CD4-positive, alpha-beta T cell (primary cell): ENCODE measurements around the gene SYK. TPM values are rescaled to one million over a fixed set of nuclear protein-coding genes. Genes with fewer than 3 reads are reported as not detected.

Source experiments
- ATAC-seq: fragments of 200-7000 bp; cut with Tn5 transposase; one replicate; pipeline ENCODE4 v1.10.0; 2022; ENCODE audit warnings: mild to moderate bottlenecking; ENCODE audit not compliant: poor library complexity
- CTCF ChIA-PET: fragments of 350-600 bp; sonication (Branson Sonifier 250); formaldehyde crosslinking; loops from one replicate; lab custom pipeline; 2021; ENCODE audit warnings: antibody characterized with exemption, inconsistent platforms; lab: Charles Lee
- POLR2A ChIA-PET: fragments of 350-600 bp; sonication (Branson Sonifier 250); formaldehyde crosslinking; loops from one replicate; lab custom pipeline; 2021; ENCODE audit warnings: antibody characterized with exemption, inconsistent platforms; lab: Charles Lee
- DNase-seq, 14 experiments: peaks; one replicate each; pipeline ENCODE4 v3.0.0-alpha.2; 2013 to 2020; ENCODE audit warnings: mixed read lengths in 2 of 14
- H3K27ac ChIP-seq, 2 donors: one replicate each; pipeline versions ENCODE4 v1.5.1 to v1.7.0; 2013; ENCODE audit warnings: low read length in 2 of 2, low read depth in 1 of 2, mild to moderate bottlenecking in 1 of 2
- H3K27me3 ChIP-seq, 2 experiments: 1 replicate in 1 of 2; 2 replicates in 1 of 2; pipeline versions ENCODE4 v1.6.1 to v1.7.0; 2013; ENCODE audit warnings: low read length in 2 of 2, control low read depth in 1 of 2, mild to moderate bottlenecking in 1 of 2, moderate library complexity in 1 of 2; ENCODE audit not compliant: insufficient read depth in 2 of 2, control insufficient read depth in 1 of 2
- H3K36me3 ChIP-seq: one replicate; pipeline ENCODE4 v1.6.1; 2013; ENCODE audit warnings: low read length, control low read depth; ENCODE audit not compliant: insufficient read depth
- H3K4me1 ChIP-seq: one replicate; pipeline ENCODE4 v1.6.1; 2013; ENCODE audit warnings: low read length, control low read depth; ENCODE audit not compliant: insufficient read depth
- H3K4me3 ChIP-seq: one replicate; pipeline ENCODE4 v1.5.1; 2013; ENCODE audit warnings: mild to moderate bottlenecking, low read length, moderate library complexity
- H3K9me3 ChIP-seq, 2 experiments: 1 replicate in 1 of 2; 2 replicates in 1 of 2; pipeline versions ENCODE4 v1.6.1 to v1.7.0; 2013; ENCODE audit warnings: low read length in 2 of 2, mild to moderate bottlenecking in 2 of 2, control low read depth in 1 of 2, moderate library complexity in 1 of 2; ENCODE audit not compliant: control insufficient read depth in 1 of 2, insufficient read depth in 1 of 2
- H3K27ac Mint-ChIP-seq: one replicate; pipeline ENCODE4 v1.8.0; 2020; ENCODE audit warnings: mixed read lengths
- H3K27me3 Mint-ChIP-seq: one replicate; pipeline ENCODE4 v1.8.0; 2021; ENCODE audit warnings: mixed read lengths
- H3K36me3 Mint-ChIP-seq: one replicate; pipeline ENCODE4 v1.8.0; 2021; ENCODE audit warnings: low read depth, mixed read lengths
- H3K4me1 Mint-ChIP-seq: one replicate; pipeline ENCODE4 v1.8.0; 2021; ENCODE audit warnings: low read depth, mixed read lengths
- H3K4me3 Mint-ChIP-seq: one replicate; pipeline ENCODE4 v1.8.0; 2020; ENCODE audit warnings: mild to moderate bottlenecking, mixed read lengths
- H3K9me3 Mint-ChIP-seq: one replicate; pipeline ENCODE4 v1.8.0; 2020; ENCODE audit warnings: mixed read lengths
- intact Hi-C, 2 experiments: fragments of 100-400 bp; cut with DNase I in 1 of 2; cut with micrococcal nuclease in 1 of 2; formaldehyde crosslinking; loops; one replicate each; pipeline versions ENCODE4 v1.15.1 to v1.9.0; 2023 to 2025; cut with DNase I, micrococcal nuclease
- total RNA-seq, 174 experiments: library from RNA in 2 of 174; stranded (reverse) in 2 of 174; gene quantifications; one replicate each; pipeline ENCODE4 v1.2.3 and lab custom pipeline; 2021 to 2026
- TF ChIP-seq, protein P1 (sequence below): fragments of 200-600 bp; IDR thresholded peaks from one replicate; pipeline ENCODE4 v1.8.0; 2022; ENCODE audit warnings: antibody characterized with exemption, mild to moderate bottlenecking

SYK gene
- total RNA-seq, 2 experiments from 2014 or later = 1.1 to 1.2 TPM

DNA sequence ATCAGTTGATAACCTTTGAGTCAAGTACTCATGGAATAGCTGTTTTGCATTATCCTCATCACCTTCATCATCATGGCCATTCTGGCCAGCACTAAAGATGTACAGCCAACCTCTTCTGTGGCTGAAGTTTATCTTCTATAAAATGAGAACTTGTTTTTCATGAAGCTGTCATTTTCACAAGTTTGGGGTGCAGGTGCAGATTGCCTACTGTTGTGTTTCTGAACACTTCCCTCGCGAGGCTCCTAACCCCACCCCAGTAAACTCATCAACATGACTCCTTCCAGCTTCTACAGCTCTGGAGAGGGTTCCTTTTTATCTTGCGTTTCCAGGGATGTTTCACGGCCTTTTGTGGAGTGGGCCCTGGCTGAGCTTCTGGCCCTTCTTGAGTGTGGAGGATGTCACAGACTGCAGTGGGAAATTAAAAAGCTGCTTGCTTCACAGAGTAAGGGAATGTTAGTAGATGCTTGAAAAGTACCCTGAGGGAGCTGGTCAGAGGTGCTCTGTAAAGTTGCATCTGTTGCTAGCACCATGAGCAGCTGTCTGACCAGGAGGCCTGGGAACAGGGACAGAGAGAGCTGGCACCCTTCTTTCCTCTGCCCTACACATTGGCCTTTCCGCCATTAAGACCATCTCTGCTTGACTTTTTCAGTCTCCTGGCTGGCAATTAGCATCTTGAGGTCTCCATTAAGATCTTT is 24.9 kb downstream of the SYK start:
- CTCF ChIA-PET = no interaction called here
- ATAC-seq (no peak), DNase-seq (no peak)
- H3K27ac Mint-ChIP-seq = no peak overlapping the region
- H3K4me3 Mint-ChIP-seq = no peak overlapping the region
- TF ChIP-seq, protein P1, sequence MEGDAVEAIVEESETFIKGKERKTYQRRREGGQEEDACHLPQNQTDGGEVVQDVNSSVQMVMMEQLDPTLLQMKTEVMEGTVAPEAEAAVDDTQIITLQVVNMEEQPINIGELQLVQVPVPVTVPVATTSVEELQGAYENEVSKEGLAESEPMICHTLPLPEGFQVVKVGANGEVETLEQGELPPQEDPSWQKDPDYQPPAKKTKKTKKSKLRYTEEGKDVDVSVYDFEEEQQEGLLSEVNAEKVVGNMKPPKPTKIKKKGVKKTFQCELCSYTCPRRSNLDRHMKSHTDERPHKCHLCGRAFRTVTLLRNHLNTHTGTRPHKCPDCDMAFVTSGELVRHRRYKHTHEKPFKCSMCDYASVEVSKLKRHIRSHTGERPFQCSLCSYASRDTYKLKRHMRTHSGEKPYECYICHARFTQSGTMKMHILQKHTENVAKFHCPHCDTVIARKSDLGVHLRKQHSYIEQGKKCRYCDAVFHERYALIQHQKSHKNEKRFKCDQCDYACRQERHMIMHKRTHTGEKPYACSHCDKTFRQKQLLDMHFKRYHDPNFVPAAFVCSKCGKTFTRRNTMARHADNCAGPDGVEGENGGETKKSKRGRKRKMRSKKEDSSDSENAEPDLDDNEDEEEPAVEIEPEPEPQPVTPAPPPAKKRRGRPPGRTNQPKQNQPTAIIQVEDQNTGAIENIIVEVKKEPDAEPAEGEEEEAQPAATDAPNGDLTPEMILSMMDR = no peak
- H3K9me3 Mint-ChIP-seq = no peaks in the 10 kb centered on the region
- POLR2A ChIA-PET = no interaction called here
- no peaks in the 10 kb centered on the region for H3K36me3 Mint-ChIP-seq
- H3K4me1 Mint-ChIP-seq = no peaks in the 10 kb centered on the region
- no peak overlapping the region for H3K27ac ChIP-seq
- H3K27me3 ChIP-seq = peaks cover 0 to 3% of the 10 kb centered on the region in 2 experiments
- no peaks in the 10 kb centered on the region for H3K4me1 ChIP-seq
- no peak overlapping the region for H3K4me3 ChIP-seq
- H3K27me3 Mint-ChIP-seq = peaks cover 25% of the 10 kb centered on the region
- no peaks in the 10 kb centered on the region for H3K9me3 ChIP-seq
- intact Hi-C loops = no loop called here
- no peaks in the 10 kb centered on the region for H3K36me3 ChIP-seq

DNA sequence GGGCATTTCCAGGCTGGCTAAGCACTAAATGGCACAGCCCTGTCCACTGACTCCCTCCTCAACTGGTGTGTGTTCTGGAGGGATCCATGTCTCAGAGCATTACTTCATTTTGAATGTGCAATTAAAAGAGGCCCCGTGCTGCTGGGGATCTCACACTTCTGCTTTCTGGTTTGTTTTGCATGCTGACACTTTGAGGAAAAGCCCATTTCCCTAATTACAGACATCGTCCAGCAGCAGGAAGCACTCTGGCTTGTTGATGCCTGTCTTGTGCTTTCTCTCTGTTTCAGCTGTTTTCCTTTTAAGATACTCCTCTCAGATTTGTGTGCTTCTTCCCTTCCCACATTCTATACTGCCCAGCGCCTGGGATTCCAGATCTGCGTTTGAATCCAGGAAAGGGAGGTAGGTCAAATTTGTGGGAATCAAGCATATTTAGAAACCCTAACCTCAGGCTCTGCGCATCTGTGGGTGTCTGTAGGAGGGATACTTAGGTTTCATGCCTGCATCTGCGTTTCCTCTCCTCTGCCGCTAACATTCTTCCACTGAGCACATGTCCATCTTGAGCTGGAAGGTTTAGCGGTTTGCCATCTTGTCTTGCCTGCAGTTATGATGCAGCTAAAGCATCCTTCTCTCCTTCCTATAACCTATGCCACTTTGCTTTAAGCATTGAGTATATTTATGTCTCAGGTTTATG is 25.7 kb downstream of the SYK start:
- no peak overlapping the region for H3K4me3 ChIP-seq
- H3K36me3 Mint-ChIP-seq = no peaks in the 10 kb centered on the region
- ChIA-PET POLR2A (interaction anchor here (1.0 kb wide), 1 partner anchor 333 kb away, joined by 3 read pairs; no protein-coding TSS in a partner anchor), CTCF (no interaction called here)
- intact Hi-C loops = no loop called here
- no peak overlapping the region for H3K4me3 Mint-ChIP-seq
- no peaks in the 10 kb centered on the region for H3K4me1 Mint-ChIP-seq
- peaks cover 0 to 3% of the 10 kb centered on the region in 2 experiments for H3K27me3 ChIP-seq
- no peak for ATAC-seq
- peaks cover 25% of the 10 kb centered on the region for H3K27me3 Mint-ChIP-seq
- DNase-seq = peak in 2 of 14 experiments; percentile 57 to 61
- H3K9me3 Mint-ChIP-seq = no peaks in the 10 kb centered on the region
- no peaks in the 10 kb centered on the region for H3K36me3 ChIP-seq
- TF ChIP-seq, protein P1 = no peak
- no peaks in the 10 kb centered on the region for H3K4me1 ChIP-seq
- H3K27ac Mint-ChIP-seq = no peak overlapping the region
- H3K9me3 ChIP-seq = no peaks in the 10 kb centered on the region
- no peak overlapping the region for H3K27ac ChIP-seq

DNA sequence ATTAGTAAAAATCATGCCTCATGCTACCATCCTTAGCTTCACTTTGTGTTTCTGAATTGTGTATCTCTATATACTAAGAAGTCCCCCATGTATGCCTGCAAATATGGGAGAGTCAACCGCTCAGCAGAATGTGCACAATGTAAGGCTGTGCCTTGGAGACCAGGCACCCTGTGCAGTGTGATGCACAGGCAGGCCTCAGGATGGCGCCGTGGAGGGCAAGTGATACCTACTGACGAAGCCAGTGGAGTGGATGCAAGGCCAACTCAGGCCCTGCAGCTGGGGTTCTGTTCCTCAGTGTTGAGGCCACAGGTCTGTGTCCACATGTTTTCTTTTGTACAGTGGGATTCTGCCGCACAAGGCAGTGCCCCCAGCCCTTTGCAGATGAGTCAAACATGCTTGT is 28.4 kb downstream of the SYK start:
- no peak overlapping the region for H3K4me3 ChIP-seq
- Mint-ChIP-seq H3K36me3 (no peaks in the 10 kb centered on the region), H3K27me3 (peaks cover 19% of the 10 kb centered on the region), H3K4me1 (no peaks in the 10 kb centered on the region), H3K4me3 (no peak overlapping the region), H3K27ac (no peak overlapping the region), H3K9me3 (no peaks in the 10 kb centered on the region)
- ATAC-seq (no peak), DNase-seq (no peak)
- no peaks in the 10 kb centered on the region for H3K9me3 ChIP-seq
- intact Hi-C loops = no loop called here
- H3K27me3 ChIP-seq = no peaks in the 10 kb centered on the region
- TF ChIP-seq, protein P1 = no peak
- H3K36me3 ChIP-seq = no peaks in the 10 kb centered on the region
- no peak overlapping the region for H3K27ac ChIP-seq
- H3K4me1 ChIP-seq = no peaks in the 10 kb centered on the region
- CTCF ChIA-PET = no interaction called here
- POLR2A ChIA-PET = no interaction called here
